DOHH2 (cell line): Measurements from ENCODE around the gene NID1.
"Not testable (repeated sequence)": the region's sequence is repeated elsewhere in the genome, so short reads cannot be mapped to it uniquely, and the experiment has no call there.

ENCODE experiments used
- H3F3A ChIP-seq: fragments of 200-600 bp; sonication (generic), shearing (Covaris generic); 2 replicates; pipeline ENCODE4 v1.6.0; 2016; ENCODE audit warnings: antibody characterized with exemption, mild to moderate bottlenecking; ENCODE audit not compliant: control insufficient read depth, insufficient read depth
- H3K27ac ChIP-seq: fragments of 200-600 bp; sonication (generic); 2 replicates; pipeline ENCODE4 v1.5.1; 2014; ENCODE audit warnings: low read depth, mild to moderate bottlenecking, low read length, moderate library complexity
- H3K27me3 ChIP-seq: fragments of 200-600 bp; sonication (generic); 2 replicates; pipeline ENCODE4 v1.6.1; 2014; ENCODE audit warnings: mild to moderate bottlenecking, low read length, mixed read lengths; ENCODE audit not compliant: control insufficient read depth
- H3K36me3 ChIP-seq: fragments of 200-600 bp; sonication (generic); 2 replicates; pipeline ENCODE4 v1.6.1; 2014; ENCODE audit warnings: mild to moderate bottlenecking, low read length, moderate library complexity, mixed read lengths; ENCODE audit not compliant: control insufficient read depth
- H3K4me1 ChIP-seq: fragments of 200-600 bp; sonication (generic); 2 replicates; pipeline ENCODE4 v1.6.1; 2014; ENCODE audit warnings: mild to moderate bottlenecking, low read length, mixed read lengths; ENCODE audit not compliant: control insufficient read depth
- H3K4me2 ChIP-seq: fragments of 200-600 bp; sonication (generic); 2 replicates; pipeline ENCODE4 v1.6.0; 2014; ENCODE audit warnings: mild to moderate bottlenecking, low read length, moderate library complexity
- H3K4me3 ChIP-seq: fragments of 200-600 bp; sonication (generic); 2 replicates; pipeline ENCODE4 v1.5.1; 2014; ENCODE audit warnings: mild to moderate bottlenecking, low read length, mixed read lengths
- H3K79me2 ChIP-seq: fragments of 200-600 bp; sonication (generic); 2 replicates; pipeline ENCODE4 v1.6.1; 2014; ENCODE audit warnings: mild to moderate bottlenecking, low read length, mixed read lengths; ENCODE audit not compliant: control insufficient read depth
- H3K9me2 ChIP-seq: fragments of 200-600 bp; sonication (generic); replicated peaks from 2 replicates; pipeline ENCODE4 v1.6.1; 2014; ENCODE audit warnings: mild to moderate bottlenecking, low read length, mixed read lengths; ENCODE audit not compliant: control insufficient read depth
- H3K9me3 ChIP-seq: fragments of 200-600 bp; sonication (generic); 2 replicates; pipeline ENCODE4 v1.6.1; 2014; ENCODE audit warnings: antibody characterized with exemption, low read length, mixed read lengths; ENCODE audit not compliant: control insufficient read depth, insufficient read depth
- H4K20me1 ChIP-seq: fragments of 200-600 bp; sonication (generic); 2 replicates; pipeline ENCODE4 v1.6.0; 2014; ENCODE audit warnings: low read depth, mild to moderate bottlenecking, antibody characterized with exemption, low read length, moderate library complexity; ENCODE audit not compliant: control insufficient read depth, insufficient read depth
- EZH2phosphoT487 ChIP-seq: fragments of 200-600 bp; sonication (generic); IDR thresholded peaks from 2 replicates; pipeline ENCODE4 v1.6.1; 2017; ENCODE audit warnings: borderline replicate concordance, mild to moderate bottlenecking, antibody characterized with exemption, low read length, moderate library complexity, mixed read lengths
- TF ChIP-seq, protein P1 (sequence below): fragments of 200-600 bp; sonication (generic); IDR thresholded peaks from one replicate; pipeline ENCODE4 v1.5.1; 2014; ENCODE audit warnings: antibody characterized with exemption, mild to moderate bottlenecking, low read depth, low read length; ENCODE audit not compliant: poor library complexity, severe bottlenecking

Gene NID1

DNA sequence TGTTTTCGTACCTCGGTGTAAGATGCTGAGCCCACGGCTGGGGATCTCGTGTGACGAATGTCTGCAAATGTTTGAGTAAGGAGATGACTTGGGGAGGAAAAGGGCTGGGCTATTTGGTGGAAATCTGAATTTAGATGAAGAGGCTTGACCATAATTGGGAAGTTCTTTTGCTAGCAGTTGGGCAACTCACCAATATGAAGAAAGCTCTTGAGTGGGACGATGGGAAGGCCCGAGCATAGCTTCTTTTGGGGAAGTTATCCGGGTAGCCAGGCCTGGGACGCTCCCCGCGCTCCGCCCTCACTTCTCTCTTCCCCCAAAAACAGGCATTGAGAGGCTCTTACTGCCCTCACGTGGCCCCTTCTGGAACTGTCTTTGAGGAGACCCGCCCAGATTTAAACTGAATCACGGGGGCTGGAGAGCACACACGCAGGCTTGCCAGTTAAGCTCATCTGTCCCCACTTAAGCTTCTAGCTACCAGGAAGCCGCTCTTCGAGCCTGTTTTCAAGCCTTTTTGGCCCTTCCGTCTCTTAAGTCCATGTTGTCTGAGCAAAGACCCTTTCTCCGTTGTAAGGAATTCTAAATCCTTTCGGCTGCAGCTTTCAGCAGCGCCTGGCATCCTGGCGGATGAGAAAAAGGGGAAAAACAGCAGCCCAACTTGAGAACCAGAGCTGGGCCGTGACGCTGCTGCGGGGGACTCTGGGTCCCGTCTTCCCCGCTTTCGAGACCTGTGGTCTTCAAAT is 93.1 kb downstream of the NID1 start:
- Histone ChIP-seq H3K4me2 (peak overlapping the region; percentile 89), H3K79me2 (no peaks in the 10 kb centered on the region), H3K27me3 (peaks cover 2% of the 10 kb centered on the region; the same call in 1 of the 2 replicates), H3K9me2 (no peaks in the 10 kb centered on the region), H3K36me3 (no peaks in the 10 kb centered on the region), H3F3A (peaks cover 2% of the 10 kb centered on the region; the same call in 1 of the 2 replicates), H3K4me1 (peaks cover 16% of the 10 kb centered on the region), H3K9me3 (no peaks in the 10 kb centered on the region), H3K4me3 (peak overlapping the region; percentile 63), H3K27ac (no peak overlapping the region), H4K20me1 (no peaks in the 10 kb centered on the region)
- TF ChIP-seq, protein P1, sequence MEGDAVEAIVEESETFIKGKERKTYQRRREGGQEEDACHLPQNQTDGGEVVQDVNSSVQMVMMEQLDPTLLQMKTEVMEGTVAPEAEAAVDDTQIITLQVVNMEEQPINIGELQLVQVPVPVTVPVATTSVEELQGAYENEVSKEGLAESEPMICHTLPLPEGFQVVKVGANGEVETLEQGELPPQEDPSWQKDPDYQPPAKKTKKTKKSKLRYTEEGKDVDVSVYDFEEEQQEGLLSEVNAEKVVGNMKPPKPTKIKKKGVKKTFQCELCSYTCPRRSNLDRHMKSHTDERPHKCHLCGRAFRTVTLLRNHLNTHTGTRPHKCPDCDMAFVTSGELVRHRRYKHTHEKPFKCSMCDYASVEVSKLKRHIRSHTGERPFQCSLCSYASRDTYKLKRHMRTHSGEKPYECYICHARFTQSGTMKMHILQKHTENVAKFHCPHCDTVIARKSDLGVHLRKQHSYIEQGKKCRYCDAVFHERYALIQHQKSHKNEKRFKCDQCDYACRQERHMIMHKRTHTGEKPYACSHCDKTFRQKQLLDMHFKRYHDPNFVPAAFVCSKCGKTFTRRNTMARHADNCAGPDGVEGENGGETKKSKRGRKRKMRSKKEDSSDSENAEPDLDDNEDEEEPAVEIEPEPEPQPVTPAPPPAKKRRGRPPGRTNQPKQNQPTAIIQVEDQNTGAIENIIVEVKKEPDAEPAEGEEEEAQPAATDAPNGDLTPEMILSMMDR: peak; percentile 84
- TF ChIP-seq EZH2phosphoT487: no peak

DNA sequence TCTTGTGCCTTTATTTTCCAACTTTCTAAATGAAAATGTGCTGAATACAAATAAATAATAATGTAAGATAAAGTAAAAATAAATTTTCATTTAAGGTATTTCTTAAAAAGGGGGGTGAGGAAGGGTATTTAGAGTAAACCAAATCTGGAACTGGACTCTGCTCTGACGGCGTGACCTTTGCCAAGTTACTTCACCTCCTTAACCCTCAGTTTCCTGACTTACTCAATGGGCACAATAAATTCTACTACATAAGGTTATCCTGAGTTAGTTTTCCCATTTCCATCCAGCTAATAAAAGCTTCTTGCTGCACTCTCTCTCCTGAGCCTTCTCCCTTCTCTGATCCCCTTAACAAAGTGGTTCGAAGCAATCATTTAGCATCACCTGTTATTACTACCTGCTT is 93.9 kb downstream of the NID1 start:
- H3F3A ChIP-seq: peaks cover 2% of the 10 kb centered on the region; the same call in 1 of the 2 replicates
- no peak overlapping the region for H3K4me2 ChIP-seq
- no peaks in the 10 kb centered on the region for H3K79me2 ChIP-seq
- no peaks in the 10 kb centered on the region for H3K36me3 ChIP-seq
- H3K27me3 ChIP-seq: peaks cover 2% of the 10 kb centered on the region; the same call in 1 of the 2 replicates
- no peak overlapping the region for H3K4me3 ChIP-seq
- H4K20me1 ChIP-seq: no peaks in the 10 kb centered on the region
- TF ChIP-seq EZH2phosphoT487: no peak
- TF ChIP-seq, protein P1: no peak
- no peak overlapping the region for H3K27ac ChIP-seq
- H3K9me3 ChIP-seq: no peaks in the 10 kb centered on the region
- no peaks in the 10 kb centered on the region for H3K9me2 ChIP-seq
- peaks cover 16% of the 10 kb centered on the region for H3K4me1 ChIP-seq

DNA sequence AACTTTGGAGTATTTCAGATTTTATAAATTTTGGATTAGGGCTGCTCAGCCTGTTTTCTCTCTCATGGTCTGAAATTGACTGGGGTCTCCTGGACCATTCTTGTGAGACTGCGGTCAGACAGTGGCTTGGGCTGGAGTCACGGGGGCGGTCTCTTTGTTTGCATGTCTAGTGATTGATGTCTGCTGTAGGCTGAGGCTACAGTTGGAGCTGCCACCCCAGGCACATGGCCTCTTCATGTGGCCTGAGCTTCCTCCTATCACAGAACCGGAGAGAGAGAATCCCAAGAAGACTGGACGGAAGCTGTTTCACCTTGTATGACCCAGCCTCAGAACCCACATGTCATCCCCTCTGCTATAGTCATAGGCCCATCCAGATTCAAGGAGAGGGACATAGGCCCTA is 96.1 kb downstream of the NID1 start:
- H3K79me2 ChIP-seq: no peaks in the 10 kb centered on the region

DNA sequence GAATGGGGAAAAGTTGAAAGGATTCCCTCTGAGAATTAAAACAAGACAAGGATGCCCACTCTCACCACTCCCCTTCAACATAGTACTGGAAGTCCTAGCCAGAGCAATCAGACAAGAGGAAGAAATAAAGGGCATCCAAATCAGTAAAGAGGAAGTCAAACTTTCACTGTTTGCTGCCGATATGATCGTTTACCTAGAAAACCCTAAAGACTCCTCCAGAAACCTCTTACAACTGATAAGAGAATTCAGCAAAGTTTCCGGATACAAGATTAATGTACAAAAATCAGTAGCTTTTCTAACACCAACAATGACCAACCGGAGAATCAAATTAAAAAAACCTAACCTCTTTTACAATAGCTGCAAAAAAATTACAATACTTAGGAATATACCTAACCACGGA is 98.8 kb downstream of the NID1 start:
- not testable (repeated sequence) for H3K4me3 ChIP-seq, H3F3A ChIP-seq, H3K27ac ChIP-seq

More for the DNA sequence above, 96.1 kb downstream of the NID1 start:
- H3K4me3 ChIP-seq: no peak overlapping the region
- H3K27ac ChIP-seq: no peak overlapping the region
- no peaks in the 10 kb centered on the region for H3K27me3 ChIP-seq
- H3F3A ChIP-seq: peaks cover 2% of the 10 kb centered on the region; the same call in 1 of the 2 replicates
- TF ChIP-seq EZH2phosphoT487: no peak
- TF ChIP-seq, protein P1: no peak
- H3K4me1 ChIP-seq: peaks cover 16% of the 10 kb centered on the region
- no peaks in the 10 kb centered on the region for H3K9me3 ChIP-seq
- H3K9me2 ChIP-seq: no peaks in the 10 kb centered on the region
- H4K20me1 ChIP-seq: no peaks in the 10 kb centered on the region
- no peak overlapping the region for H3K4me2 ChIP-seq
- no peaks in the 10 kb centered on the region for H3K36me3 ChIP-seq

More for the DNA sequence above, 98.8 kb downstream of the NID1 start:
- not testable (repeated sequence) for H3K9me3 ChIP-seq, H3K9me2 ChIP-seq, H3K4me1 ChIP-seq, H3K36me3 ChIP-seq, H4K20me1 ChIP-seq, H3K79me2 ChIP-seq, H3K4me2 ChIP-seq, H3K27me3 ChIP-seq
